Left kidney (tissue), 2 donors: ENCODE measurements around the gene ARHGEF10L. TPM values are rescaled to one million over a fixed set of nuclear protein-coding genes. Genes with fewer than 3 reads are reported as not detected.

Source experiments
- DNase-seq: peaks from one replicate; pipeline ENCODE4 v3.0.0-alpha.2; 2013
- polyA plus RNA-seq: library from polyadenylated mRNA; unstranded; fragments of 120-200 nt; gene quantifications from one replicate; pipeline ENCODE4 v1.2.1, GENCODE V29; 2013; ENCODE audit not compliant: insufficient read length

Gene ARHGEF10L
- polyA plus RNA-seq, 1 donor: 39.2 TPM

DNA sequence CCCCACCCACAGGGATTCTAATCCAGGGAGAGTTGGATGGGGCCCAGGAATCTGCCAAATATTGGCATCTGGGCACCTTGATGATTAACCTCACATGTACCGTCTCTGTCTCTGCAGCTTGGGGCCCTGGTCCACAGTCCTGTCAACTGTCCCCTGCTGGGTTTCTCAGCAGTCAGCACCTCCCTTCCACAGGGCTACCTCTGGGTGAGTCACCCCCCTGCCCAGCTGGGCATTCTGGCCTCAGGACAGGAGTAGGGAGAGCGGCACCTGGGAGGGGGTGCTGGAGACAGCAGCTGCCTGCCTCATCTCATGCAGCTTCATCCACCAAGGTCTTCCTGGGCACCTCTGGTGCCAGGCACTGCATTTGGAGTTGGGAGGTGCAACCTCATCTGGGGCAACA lies 115.0 kb downstream of the ARHGEF10L start:
- DNase-seq: no peak

GRCh38 chr1:17655169-17655568 lies 115.7 kb downstream of the ARHGEF10L start:
- DNase-seq: no peak

DNA sequence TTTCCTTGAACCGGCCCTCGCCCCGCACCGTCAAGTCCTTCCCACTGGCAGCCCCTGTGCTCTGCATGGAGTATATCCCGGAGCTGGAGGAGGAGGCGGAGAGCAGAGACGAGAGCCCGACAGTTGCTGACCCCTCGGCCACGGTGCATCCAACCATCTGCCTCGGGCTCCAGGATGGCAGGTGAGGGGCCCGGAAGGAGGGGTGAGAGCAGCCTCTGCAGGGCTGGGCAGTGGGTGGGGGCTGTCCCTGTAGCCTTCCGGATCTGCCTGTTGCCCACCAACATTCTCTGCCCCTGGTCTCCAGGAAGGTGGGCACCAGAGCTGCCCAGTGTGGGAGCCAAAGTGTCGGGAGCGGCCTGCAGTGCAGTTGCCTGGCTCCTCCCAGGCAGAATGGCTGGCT lies 116.4 kb downstream of the ARHGEF10L start:
- no peak for DNase-seq

- DNase-seq: no peak
Measured at GRCh38 chr1:17657436-17657835, 117.9 kb downstream of the ARHGEF10L start.

DNA sequence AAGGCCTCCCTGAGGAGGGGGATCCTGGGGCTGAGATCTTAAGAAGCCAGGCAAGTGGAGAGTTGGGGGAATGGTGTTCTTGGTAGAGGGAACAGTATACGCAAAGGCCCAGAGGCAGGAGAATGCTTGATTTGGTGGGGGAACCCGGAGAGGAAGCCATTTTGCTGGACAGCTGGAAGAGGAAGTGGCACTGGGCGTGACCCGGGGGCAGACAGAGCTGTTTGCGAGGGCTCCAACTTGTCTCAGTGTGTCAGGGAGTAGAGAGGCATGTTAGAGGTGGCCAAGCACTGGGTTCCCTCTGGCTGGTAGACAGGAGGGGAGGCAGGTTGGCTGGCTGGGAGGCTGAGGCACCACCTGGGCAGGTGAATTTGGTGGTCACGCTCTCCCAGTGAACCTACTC lies 119.3 kb downstream of the ARHGEF10L start:
- no peak for DNase-seq

DNA sequence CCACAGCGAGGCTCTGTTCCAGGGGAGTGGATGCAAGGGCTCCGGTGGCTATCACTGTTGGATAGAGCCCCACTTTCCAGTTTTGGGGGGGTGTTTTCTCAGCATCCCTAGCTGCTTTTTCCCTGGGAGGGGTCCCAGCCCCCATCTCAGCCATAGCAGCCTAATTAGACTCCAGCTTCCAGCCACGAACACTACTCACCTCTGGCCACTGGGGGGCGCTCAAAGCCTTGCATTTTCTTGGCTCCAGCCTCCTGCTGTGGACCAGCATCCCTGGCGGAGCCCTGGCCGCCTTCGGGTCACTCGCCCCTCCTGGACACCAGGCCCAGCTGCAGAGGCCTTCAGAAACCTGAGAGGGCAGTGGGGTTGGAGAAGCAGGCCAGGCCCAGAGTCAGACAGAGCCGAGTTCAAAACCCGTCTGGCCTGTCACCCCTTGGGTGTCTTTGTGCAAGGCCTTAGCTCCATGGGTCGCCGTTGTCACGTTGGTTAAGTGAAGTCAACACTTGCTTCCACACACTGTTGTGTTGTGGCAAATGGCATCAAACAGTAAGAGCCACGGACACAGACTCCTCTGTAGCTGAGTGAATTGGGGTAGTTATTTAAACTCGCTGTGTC lies 122.2 kb downstream of the ARHGEF10L start:
- DNase-seq: peak; percentile 61

GRCh38 chr1:17662296-17662695 lies 122.8 kb downstream of the ARHGEF10L start:
- no peak for DNase-seq

GRCh38 chr1:17662786-17663185 lies 123.3 kb downstream of the ARHGEF10L start:
- DNase-seq: no peak

- no peak for DNase-seq
Measured at GRCh38 chr1:17663646-17664045, 124.1 kb downstream of the ARHGEF10L start.

- no peak for DNase-seq
Measured at GRCh38 chr1:17664322-17664721, 124.8 kb downstream of the ARHGEF10L start.

DNA sequence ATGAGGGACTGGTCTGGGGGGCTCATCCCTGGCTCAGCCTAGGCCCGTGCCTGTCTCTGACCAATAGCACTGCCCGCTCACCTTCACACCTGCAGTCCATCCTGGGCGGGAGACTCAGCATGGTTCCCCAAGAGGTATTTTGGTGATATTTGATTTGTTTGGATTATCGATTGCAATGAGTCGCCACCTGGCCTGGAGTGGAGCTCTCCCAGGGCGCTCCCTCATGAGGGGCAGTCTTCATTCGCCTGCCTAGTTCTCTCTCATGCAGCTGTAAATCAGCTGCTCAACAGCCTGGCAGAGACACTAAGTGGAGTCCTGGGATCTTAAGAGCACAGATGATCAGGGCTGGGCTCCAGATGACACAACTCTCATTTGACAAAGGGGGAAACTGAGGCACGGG lies 125.6 kb downstream of the ARHGEF10L start:
- no peak for DNase-seq

GRCh38 chr1:17665950-17666720 lies 126.6 kb downstream of the ARHGEF10L start:
- no peak for DNase-seq

DNA sequence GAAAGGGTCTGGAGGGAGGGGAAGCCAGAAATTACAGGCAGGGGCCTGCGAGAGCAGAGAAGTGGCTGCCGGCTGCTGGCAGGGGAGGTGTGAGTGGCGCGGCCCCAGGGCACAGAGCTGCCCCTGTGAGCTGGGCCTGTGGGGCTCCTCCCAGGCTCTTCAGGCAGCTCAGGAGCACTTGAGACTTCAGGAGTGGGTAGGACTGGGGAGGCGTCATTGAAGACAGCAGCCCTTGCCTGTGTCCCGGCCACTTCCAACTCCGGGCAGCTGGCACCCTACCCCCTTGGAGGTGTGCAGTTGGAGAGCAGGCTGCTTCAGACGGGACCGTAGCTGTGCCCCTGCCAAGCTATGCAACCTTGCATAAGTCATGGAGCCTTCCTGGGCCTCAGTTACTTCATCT lies 128.1 kb downstream of the ARHGEF10L start:
- DNase-seq: no peak

DNA sequence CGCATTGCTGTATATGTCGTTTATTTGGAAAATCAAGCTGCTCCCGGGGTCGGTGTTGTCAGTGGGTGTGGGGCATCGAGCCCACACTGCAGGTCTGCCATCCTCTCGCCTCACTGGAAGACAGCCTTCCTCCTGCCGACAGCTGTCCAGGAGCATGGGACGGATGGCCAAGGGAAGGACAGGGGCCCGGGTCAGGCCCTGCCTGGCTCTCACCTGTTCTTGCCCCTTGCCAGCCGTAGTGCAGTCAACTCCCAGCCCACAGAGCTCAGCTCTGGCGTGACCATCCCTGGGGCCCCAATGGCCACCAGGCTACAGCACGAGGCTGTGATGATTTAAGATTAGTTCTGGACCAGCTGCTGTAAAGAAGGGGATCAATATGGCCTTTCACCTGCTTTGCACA lies 128.7 kb downstream of the ARHGEF10L start:
- no peak for DNase-seq

GRCh38 chr1:17668624-17669175 lies 129.2 kb downstream of the ARHGEF10L start:
- no peak for DNase-seq

DNA sequence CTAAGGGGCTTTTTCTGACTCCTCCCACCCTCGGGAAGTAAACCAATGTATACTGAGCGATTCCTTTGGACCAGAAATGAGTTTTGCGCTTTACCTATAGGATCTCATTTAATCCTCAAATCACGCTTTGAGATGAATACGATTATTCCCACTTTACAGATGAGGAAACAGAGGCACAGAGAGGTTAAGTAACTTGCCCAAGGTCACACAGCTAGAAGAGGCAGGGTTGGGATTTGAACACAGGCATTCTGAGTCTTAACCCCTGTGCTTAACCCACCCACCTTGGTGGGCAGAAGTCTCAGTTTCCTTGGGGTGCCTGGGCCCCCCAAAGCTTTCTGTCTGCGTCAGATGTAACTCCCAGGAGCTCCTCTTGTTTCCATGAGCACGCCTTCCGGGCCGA lies 129.8 kb downstream of the ARHGEF10L start:
- DNase-seq: no peak

GRCh38 chr1:17669866-17670451 lies 130.5 kb downstream of the ARHGEF10L start:
- no peak for DNase-seq

DNA sequence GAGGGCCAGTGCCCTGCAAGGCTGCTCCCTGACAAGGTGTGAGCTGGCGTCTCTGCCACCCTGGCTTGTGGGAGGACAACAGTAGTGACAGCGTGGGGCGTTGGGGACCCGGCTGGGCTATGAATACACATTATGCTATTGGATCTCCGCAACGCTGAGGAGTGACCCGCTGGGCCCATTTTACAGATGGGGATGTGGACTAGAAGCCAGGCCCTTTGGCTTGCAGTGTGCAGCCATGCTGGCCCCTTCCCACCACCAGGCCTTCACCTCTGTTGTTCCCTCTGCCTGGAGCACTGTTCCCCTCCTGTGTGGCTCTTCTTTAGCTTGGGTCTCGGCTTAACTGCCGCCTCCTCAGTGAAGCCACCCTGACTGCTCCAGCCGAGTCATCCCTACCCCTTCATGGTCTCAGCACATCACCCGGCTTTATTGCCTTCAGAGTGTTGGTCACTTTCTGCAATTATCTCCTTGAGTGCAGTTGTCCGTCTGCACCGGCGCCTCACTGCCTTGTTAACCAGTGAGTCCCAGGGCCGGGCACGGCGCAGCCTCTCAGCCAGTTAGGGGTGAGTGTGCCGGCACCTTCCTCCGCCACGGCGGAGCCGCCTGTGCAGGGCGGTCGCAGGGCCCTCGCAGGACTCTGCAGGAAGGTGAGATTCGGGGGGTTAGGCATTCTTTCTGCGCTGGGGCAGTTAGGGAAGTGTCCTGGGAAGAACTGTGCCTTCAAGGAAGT lies 131.3 kb downstream of the ARHGEF10L start:
- no peak for DNase-seq

- DNase-seq: no peak
Measured at GRCh38 chr1:17671314-17671705, 131.8 kb downstream of the ARHGEF10L start.

GRCh38 chr1:17671741-17672140 lies 132.2 kb downstream of the ARHGEF10L start:
- no peak for DNase-seq

GRCh38 chr1:17672226-17672625 lies 132.7 kb downstream of the ARHGEF10L start:
- DNase-seq: no peak

DNA sequence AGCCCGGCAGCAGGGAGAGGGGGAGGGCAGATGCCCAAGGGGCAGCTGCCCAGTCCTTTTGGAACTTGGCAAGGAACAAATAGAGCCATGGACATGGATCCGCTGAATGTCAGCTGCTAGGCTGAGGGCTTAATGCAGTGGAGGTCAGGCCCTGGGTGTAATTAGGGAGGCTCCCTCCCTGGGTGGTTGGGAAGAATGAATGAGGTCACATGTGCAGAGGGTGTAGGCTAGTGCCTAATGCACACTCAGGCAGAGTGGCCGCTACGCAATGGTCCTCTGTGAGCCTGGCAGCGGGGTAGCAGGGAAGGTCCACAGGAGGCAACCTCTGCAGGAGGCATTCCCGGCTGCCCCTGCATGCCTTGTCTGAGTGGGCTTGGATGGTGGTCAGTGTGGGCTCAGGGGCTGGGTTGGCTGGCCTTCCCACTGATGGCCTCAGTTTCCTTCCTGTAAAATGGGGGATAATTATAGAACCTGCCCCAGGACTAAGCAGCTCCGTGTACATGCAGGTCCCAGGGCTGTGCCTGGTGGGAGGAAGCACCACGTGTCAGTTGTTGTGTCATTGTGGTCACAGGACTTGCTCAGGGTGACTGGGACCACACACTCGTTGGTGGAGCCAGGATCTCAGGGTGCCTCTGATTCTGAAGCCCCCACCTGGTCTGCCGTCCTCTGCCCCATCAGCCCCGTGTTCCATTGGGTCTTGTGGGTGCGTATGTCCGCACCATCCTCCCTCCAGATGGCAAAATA lies 134.0 kb downstream of the ARHGEF10L start:
- no peak for DNase-seq
